GM12892 (cell line): ENCODE data around the gene CCDC122.
"Not testable (repeated sequence)": the region's sequence is repeated elsewhere in the genome, so short reads cannot be mapped to it uniquely, and the experiment has no call there.

Source experiments
- DNase-seq: peaks from one replicate; pipeline ENCODE4 v3.0.0; 2011; ENCODE audit not compliant: insufficient read length
- FAIRE-seq: peaks from 2 replicates; lab custom pipeline; 2011; peaks lifted over from hg19 to GRCh38; lab: Jason Lieb, UNC
- POLR2A ChIP-seq: IDR thresholded peaks from 2 replicates; pipeline ENCODE4 v1.6.1; 2011; ENCODE audit warnings: low read depth, low read length, control low read depth
- POLR2AphosphoS5 ChIP-seq: IDR thresholded peaks from 2 replicates; pipeline ENCODE4 v1.6.1; 2011; ENCODE audit warnings: low read depth, low read length, control low read depth
- TAF1 ChIP-seq: IDR thresholded peaks from 2 replicates; pipeline ENCODE4 v1.6.1; 2011; ENCODE audit warnings: low read depth, mild to moderate bottlenecking, control low read depth, low read length, borderline replicate concordance

CCDC122 gene

DNA sequence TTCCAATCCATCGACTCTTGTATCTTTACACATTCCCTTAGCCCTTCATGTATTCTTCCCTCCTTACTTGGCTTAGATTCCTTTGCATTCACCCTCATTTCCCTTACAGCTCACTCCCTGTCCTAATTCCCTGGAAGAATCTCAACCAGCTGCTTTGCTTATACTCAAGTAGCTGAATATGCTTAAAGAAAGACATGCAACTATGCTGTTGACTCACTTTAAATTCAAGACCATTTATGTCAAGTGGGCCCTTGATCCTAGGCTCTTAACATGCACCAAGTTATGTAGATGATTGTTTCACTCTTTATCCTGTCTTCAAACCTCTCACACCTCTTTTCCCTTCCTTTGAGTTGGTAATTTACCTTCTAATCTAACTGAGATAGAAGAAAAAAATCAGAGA, 7.4 kb downstream of the CCDC122 start:
- FAIRE-seq: no peak
- TF ChIP-seq POLR2AphosphoS5 (no peak), POLR2A (no peak), TAF1 (no peak)
- DNase-seq: no peak

DNA sequence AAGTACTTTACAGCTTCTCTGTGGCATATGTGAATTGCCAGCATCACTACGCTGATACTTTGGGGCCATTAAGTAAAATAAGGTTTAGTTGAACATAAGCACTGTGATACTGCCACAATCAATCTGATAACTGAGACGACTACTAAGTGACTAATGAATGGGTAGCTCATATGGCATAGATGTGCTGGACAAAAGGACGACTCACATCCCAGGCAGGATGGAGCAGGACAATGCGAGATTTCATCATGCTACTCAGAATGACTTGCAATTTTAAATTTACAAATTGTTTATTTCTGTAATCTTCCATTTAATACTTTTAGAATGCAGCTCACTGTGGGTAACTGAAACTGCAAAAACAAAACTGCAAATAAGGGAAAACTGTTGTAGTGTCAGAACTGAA, 13.6 kb downstream of the CCDC122 start:
- FAIRE-seq: no peak
- no peak for DNase-seq
- no peak for TF ChIP-seq TAF1
- TF ChIP-seq POLR2A: no peak
- no peak for TF ChIP-seq POLR2AphosphoS5

DNA sequence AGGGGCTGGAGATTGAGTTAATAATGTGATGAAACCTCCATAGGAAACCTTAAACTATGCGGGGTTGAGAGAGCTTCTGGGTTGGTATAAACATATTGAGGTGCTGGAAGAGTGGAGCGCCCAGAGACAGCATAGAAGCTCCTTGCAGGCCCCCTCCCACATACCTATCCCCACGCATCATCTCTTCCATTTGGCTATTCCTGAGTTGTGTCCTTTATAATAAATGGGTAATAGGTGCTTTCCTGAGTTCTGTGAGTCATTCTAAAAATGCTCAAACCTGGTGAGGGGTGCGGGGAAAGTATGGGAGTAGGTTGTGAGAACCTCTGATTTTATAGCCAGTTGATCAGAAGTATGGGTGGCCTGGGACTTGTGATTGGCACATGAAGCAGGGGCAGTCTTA, 14.6 kb downstream of the CCDC122 start:
- no peak for TF ChIP-seq POLR2A
- TF ChIP-seq TAF1: no peak
- no peak for TF ChIP-seq POLR2AphosphoS5
- FAIRE-seq (no peak), DNase-seq (no peak)

DNA sequence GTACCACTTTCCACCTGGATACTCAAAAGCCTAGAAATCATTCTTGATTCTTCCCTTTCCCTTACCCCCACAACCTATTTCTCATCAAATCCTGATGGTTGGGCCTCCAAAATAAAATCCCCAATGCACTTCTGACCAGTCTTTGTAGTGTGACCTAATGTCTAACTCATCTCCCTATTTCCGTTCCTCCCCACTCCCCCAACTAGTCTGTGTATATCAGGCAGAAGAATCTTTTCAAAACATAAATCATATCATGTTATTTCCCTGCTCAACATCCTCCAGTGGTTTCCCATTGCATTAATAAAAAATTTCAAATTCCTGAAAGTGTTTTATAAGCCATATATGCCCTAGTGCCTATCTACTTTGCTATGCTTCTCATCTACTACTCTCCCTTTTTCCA, 17.7 kb downstream of the CCDC122 start:
- TF ChIP-seq POLR2A (no peak), TAF1 (no peak), POLR2AphosphoS5 (no peak)
- no peak for FAIRE-seq
- no peak for DNase-seq

DNA sequence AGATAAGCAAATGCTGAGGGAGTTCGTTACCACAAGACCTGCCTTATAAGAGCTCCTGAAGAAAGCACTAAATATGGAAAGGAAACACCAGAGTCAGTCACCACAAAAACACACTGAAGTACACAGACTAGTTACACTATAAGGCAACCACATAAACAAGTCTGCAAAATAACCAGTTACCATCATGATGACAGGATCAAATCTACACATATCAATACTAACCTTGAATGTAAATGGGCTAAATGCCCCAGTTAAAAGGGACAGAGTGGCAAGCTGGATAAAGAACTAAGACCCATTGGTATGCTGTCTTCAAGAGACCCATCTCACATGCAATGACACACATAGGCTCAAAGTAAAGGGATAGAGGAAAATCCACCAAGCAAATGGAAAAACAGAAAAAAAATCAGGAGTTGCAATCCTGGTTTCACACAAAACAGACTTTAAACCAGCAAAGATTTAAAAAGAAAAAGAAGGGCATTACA, 26.6 kb downstream of the CCDC122 start:
- TF ChIP-seq POLR2A (no peak), TAF1 (no peak), POLR2AphosphoS5 (no peak)
- DNase-seq: no peak
- FAIRE-seq: peak; percentile 42

DNA sequence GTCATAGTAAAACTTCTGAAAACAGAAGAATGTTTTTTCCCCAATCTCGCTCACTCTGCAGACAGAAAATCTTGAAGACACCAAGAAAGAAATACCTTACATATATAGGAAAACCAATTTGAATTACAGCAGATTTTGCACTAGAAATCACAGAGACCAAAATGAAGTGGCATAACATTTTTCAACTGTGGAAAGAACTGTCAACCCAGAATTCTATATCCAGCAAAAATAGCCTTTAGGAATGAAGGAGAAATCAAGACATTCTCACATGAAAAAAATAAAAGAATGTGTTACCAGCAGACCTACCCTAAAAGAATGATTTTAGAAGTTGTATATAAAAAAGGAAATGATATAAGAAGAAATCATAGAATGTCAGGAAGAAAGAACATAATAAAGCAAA, 28.7 kb downstream of the CCDC122 start:
- TF ChIP-seq TAF1 (no peak), POLR2A (no peak)
- no peak for FAIRE-seq
- no peak for DNase-seq

DNA sequence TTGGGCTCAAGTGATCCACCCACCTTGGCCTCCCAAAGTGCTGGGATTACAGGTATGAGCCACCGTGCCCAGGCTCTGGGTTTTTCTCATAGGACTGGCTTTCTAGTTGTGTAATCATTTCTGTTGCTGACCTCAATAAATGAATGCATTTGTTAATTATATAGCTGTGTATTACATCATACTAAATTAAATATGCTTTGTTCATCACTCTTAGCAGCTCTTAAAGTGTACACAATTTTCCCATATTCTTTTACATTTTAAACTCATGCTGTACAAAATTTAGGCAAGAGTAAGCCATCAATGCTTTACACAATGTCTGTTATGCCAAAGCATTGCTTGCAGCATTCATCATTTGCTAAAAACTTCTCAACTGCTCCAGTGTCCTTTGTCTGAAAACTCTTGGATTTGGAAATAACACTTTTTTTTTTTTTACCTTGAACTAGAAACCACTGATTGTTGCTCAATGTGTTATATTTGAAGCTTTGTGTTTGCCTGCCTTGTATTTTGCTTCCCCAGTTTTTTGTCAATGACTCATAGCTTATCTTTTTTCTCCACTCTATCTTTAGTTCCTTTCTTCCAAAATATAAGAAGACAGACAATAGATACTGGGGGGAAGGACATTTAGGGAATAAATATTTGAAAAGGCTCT, 31.4 kb downstream of the CCDC122 start:
- no peak for FAIRE-seq
- TF ChIP-seq POLR2A: no peak
- TF ChIP-seq POLR2AphosphoS5: no peak
- TF ChIP-seq TAF1: no peak
- DNase-seq: no peak

DNA sequence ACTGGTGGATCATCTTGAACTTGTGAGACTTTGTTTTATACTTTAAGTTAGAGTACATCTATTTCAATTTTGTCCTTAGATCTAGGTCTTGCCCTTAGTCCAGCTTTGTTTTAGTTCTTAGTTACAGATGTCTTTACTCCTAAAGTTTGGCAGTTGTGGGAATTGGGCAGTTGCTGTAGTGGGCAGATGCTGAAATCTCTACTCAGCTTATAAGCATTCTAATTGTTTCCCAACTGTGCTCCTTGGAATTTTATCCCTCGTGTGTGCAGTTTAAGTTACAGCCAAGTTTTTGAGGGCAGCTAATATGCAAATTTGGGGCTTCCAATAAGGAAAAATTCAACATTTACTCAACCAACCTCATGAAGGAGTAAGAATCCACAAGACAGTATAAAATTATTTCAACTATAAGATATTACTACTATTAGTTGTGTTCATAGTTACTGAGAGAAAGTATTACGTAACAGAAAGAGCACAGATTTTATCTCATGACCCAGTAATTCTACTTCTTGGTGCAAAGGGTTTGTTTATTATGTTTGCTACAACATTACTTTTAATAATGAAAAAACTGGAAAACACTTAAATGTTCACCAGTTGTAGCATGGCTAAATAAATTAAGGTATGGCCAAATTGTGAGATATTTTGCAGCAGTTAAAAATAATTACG, 32.9 kb downstream of the CCDC122 start:
- TF ChIP-seq POLR2AphosphoS5 (no peak), POLR2A (no peak), TAF1 (no peak)
- DNase-seq (no peak), FAIRE-seq (no peak)

DNA sequence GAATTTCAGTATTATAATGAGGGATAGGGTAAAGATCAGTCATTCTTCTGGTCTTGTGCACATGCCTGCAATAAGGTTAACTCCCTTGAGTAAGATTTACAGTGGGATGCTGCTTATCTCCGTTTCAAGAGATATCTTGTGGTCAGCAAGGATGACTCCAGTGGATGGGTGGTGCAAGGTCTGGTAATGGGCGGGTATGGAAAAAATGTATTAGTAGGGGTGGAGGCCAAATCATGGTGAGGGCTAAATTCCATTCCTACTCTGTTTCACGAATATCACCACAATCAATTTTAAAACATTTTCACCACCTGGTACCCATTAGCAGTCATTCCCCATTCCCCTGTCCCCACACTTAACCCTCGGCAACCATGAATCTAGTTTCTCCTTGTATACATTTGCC, 40.6 kb downstream of the CCDC122 start:
- no peak for FAIRE-seq
- no peak for TF ChIP-seq POLR2AphosphoS5
- no peak for TF ChIP-seq TAF1
- TF ChIP-seq POLR2A: no peak

DNA sequence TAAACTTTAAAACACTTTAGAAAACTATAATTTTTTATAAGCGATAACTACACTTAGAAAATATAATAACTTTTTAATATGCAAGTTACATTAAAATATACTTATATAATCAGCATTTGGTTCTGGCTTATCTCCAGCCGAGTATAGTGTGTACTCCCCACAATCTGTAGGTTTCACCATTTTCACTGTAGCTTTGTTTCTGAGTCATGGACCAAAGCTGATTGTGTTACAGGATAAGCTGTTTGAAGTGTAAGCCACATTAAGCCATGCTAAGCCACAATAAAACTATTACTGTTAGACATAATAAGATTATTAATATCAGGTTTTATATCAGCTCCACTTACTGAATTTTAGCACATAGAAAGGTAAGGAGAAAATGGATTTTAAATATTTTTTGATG, 43.8 kb downstream of the CCDC122 start:
- no peak for FAIRE-seq

More for the DNA sequence above, 40.6 kb downstream of the CCDC122 start:
- DNase-seq: no peak

DNA sequence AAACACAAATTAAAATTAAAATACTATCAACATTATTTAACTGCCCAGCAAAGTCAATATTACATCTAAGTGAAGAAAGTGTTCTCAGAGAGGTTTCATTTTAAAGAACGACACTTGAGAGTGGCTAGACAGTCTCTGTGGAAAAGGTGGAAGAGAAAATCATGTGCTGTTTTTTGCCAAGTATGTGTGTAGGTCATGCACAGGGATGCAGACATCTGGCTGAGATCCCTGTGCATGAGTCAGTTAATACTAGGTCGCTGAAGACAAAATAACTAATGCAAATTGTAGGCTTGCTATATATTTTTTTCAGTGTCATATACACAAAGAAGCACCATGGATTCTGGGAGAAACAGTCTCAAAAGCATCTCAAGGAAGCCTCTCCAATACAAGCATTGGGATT, 48.5 kb downstream of the CCDC122 start:
- no peak for DNase-seq
- FAIRE-seq: no peak
- TF ChIP-seq POLR2A (no peak), TAF1 (no peak), POLR2AphosphoS5 (no peak)

More for the DNA sequence above, 43.8 kb downstream of the CCDC122 start:
- TF ChIP-seq TAF1 (no peak), POLR2A (no peak), POLR2AphosphoS5 (no peak)
- DNase-seq: no peak

DNA sequence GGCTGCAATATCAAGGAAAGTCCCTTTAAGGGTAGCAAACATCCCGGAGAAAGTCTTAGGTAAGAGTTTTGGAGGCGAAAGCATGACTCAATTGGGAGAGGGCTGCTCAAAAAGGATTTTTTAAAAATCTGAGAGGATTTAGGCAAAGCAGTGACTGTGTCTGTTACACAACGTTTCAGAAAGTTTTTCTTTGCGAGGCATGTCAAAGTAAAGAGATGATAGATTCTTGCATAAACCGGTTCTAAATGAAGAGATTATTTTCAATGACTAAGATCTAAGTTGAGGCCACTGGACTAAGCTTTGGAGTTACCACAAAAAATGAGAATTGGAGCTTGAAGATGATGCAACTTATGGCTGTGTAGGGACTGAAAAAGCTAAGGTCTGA, 49.1 kb downstream of the CCDC122 start:
- DNase-seq (no peak), FAIRE-seq (no peak)
- TF ChIP-seq TAF1: no peak
- TF ChIP-seq POLR2A: no peak
- no peak for TF ChIP-seq POLR2AphosphoS5

DNA sequence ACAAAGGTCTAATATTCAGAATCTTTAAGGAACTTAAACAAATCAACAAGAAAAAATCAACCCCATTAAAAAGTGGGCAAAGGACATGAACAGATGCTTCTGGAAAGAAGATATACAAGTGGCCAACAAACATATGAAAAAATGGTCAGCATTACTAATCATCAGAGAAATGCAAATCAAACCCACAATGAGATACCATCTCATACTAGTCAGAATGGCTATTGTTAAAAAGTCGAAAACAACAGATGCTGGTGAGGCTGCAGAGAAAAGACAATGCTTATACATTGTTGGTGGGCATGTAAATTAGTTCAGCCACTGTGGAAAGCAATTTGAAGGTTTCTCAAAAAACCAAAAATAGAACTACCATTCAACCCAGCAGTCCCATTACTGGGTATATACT, 54.9 kb downstream of the CCDC122 start:
- FAIRE-seq, DNase-seq: not testable (repeated sequence)
